ENCODE data around the gene ZC3HAV1L. TPM values are rescaled to one million over a fixed set of nuclear protein-coding genes. Genes with fewer than 3 reads are reported as not detected.

ZC3HAV1L gene
- total and polyA plus RNA-seq, 2 of the 13 experiments (the other 11 are each of a cell fraction or from before 2014, with no cell fraction given) = 8.4 to 11.1 TPM

- TF ChIP-seq, protein P1, sequence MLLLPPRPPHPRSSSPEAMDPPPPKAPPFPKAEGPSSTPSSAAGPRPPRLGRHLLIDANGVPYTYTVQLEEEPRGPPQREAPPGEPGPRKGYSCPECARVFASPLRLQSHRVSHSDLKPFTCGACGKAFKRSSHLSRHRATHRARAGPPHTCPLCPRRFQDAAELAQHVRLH (CRISPR knock-in tag; IDR thresholded peaks at IDR 0.05; ENCODE audit: borderline replicate concordance, low read depth) = no peak
- no peak for TF ChIP-seq CHCHD3 (CRISPR knock-in tag; IDR thresholded peaks at IDR 0.05)
- TF ChIP-seq HNF1B (CRISPR knock-in tag; IDR thresholded peaks at IDR 0.05) = no peak
- peak; percentile 48; the same call in 1 of the 2 replicates for TF ChIP-seq GATAD1 (CRISPR knock-in tag; IDR thresholded peaks at IDR 0.05)
- TF ChIP-seq, protein P2, sequence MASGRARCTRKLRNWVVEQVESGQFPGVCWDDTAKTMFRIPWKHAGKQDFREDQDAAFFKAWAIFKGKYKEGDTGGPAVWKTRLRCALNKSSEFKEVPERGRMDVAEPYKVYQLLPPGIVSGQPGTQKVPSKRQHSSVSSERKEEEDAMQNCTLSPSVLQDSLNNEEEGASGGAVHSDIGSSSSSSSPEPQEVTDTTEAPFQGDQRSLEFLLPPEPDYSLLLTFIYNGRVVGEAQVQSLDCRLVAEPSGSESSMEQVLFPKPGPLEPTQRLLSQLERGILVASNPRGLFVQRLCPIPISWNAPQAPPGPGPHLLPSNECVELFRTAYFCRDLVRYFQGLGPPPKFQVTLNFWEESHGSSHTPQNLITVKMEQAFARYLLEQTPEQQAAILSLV (CRISPR knock-in tag; IDR thresholded peaks at IDR 0.05; ENCODE audit: borderline replicate concordance) = no peak
- 0 out of 2 replicates have a peak, but pooled peaks have one; percentile 5 for TF ChIP-seq STAT5B (CRISPR knock-in tag; IDR thresholded peaks at IDR 0.05)
- TF ChIP-seq ZNF839 (CRISPR knock-in tag; IDR thresholded peaks at IDR 0.05; ENCODE audit: borderline replicate concordance) = no peak
- TF ChIP-seq RBM22 (optimal IDR thresholded peaks at IDR 0.05; ENCODE audit: low read length) = no peak
- no peak for TF ChIP-seq ZNF180 (CRISPR knock-in tag; IDR thresholded peaks at IDR 0.05; ENCODE audit: borderline replicate concordance, low read depth)
- TF ChIP-seq TFDP2 (CRISPR knock-in tag; IDR thresholded peaks at IDR 0.05) = peak; percentile 39; the same call in 1 of the 2 replicates
- TF ChIP-seq ZNF44 (CRISPR knock-in tag; IDR thresholded peaks at IDR 0.05) = no peak
- TF ChIP-seq BATF2 (CRISPR knock-in tag; IDR thresholded peaks at IDR 0.05) = no peak
- no peak for TF ChIP-seq TRIM24 (CRISPR knock-in tag; IDR thresholded peaks at IDR 0.05)
- TF ChIP-seq, protein P3, sequence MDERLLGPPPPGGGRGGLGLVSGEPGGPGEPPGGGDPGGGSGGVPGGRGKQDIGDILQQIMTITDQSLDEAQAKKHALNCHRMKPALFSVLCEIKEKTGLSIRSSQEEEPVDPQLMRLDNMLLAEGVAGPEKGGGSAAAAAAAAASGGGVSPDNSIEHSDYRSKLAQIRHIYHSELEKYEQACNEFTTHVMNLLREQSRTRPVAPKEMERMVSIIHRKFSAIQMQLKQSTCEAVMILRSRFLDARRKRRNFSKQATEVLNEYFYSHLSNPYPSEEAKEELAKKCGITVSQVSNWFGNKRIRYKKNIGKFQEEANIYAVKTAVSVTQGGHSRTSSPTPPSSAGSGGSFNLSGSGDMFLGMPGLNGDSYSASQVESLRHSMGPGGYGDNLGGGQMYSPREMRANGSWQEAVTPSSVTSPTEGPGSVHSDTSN (CRISPR knock-in tag; IDR thresholded peaks at IDR 0.05) = no peak
- peak; percentile 91; the same call in 1 of the 2 replicates for TF ChIP-seq ZNF841 (CRISPR knock-in tag; IDR thresholded peaks at IDR 0.05; ENCODE audit: borderline replicate concordance)
- no peak; the same call in 1 of the 2 replicates for TF ChIP-seq ERF (CRISPR knock-in tag; IDR thresholded peaks at IDR 0.05)
- no peak for TF ChIP-seq SNAPC2 (CRISPR knock-in tag; IDR thresholded peaks at IDR 0.05)
- TF ChIP-seq SIN3A (IDR thresholded peaks at IDR 0.05; ENCODE audit: borderline replicate concordance, low read depth, low read length) = no peak
- TF ChIP-seq RFX3 (CRISPR knock-in tag; IDR thresholded peaks at IDR 0.05) = no peak
- TF ChIP-seq ZNF331 (CRISPR knock-in tag; IDR thresholded peaks at IDR 0.05) = no peak
- no peak for TF ChIP-seq ZNF670 (CRISPR knock-in tag; IDR thresholded peaks at IDR 0.05; ENCODE audit: borderline replicate concordance)
- no peak for TF ChIP-seq ZNF30 (CRISPR knock-in tag; IDR thresholded peaks at IDR 0.05)
- TF ChIP-seq ARNTL (CRISPR knock-in tag; IDR thresholded peaks at IDR 0.05) = no peak; the same call in 1 of the 2 replicates
- TF ChIP-seq MATR3 (CRISPR knock-in tag; IDR thresholded peaks at IDR 0.05) = no peak
- no peak for TF ChIP-seq HNRNPL (IDR thresholded peaks at IDR 0.05; ENCODE audit: low read depth, low read length)
- no peak for TF ChIP-seq NBN (conservative IDR thresholded peaks at IDR 0.05)
Observed at GRCh38 chr7:139035586-139036353, at the start of gene ZC3HAV1L (continued).

Data from HepG2 (cell line).